Measurements from ENCODE around the gene NUTM1. TPM values are rescaled to one million over a fixed set of nuclear protein-coding genes. Genes with fewer than 3 reads are reported as not detected.

NUTM1 gene
- total and polyA plus RNA-seq, 2 of the 13 experiments (the other 11 are each of a cell fraction or from before 2014, with no cell fraction given): not detected

DNA sequence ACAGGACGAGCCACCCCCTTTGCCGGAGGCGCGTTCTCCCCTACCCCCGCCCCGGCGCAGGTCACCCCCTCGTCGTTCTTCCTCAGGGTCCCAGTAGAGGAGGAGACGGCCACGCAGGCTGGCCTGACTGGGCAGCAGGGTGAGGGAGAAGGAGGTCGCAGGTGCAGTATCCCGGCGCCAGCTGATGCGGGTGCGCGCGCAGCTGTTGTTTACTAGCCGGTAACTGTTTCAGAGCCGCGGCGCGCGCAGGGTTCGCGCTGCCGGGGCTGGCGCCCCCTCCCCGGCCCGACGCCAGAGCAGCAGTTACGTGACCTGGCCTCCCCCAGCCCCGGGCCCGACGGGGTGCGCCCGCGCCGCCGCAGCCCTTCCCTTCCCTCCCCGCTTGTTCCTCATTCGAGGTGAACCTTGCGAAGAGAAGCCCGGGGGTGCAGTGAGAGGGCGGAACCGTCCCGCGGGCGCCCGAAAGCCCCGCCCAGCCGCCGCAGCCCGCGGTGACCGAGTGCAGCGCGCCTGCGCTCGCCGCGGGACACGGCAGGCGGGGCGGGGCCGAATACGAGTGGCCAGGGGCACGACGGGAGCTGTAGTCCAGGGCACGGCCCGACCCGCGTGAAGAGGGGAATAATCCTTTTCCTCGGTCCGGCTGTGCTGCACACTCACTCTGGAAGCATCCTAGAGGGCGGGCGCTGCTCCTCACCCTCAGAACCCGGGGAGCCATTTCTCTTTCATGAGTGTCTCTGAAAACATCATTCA lies 5.4 kb upstream of the NUTM1 start, which contains the start of gene SLC12A6 (continued):
- TF ChIP-seq, protein P1, sequence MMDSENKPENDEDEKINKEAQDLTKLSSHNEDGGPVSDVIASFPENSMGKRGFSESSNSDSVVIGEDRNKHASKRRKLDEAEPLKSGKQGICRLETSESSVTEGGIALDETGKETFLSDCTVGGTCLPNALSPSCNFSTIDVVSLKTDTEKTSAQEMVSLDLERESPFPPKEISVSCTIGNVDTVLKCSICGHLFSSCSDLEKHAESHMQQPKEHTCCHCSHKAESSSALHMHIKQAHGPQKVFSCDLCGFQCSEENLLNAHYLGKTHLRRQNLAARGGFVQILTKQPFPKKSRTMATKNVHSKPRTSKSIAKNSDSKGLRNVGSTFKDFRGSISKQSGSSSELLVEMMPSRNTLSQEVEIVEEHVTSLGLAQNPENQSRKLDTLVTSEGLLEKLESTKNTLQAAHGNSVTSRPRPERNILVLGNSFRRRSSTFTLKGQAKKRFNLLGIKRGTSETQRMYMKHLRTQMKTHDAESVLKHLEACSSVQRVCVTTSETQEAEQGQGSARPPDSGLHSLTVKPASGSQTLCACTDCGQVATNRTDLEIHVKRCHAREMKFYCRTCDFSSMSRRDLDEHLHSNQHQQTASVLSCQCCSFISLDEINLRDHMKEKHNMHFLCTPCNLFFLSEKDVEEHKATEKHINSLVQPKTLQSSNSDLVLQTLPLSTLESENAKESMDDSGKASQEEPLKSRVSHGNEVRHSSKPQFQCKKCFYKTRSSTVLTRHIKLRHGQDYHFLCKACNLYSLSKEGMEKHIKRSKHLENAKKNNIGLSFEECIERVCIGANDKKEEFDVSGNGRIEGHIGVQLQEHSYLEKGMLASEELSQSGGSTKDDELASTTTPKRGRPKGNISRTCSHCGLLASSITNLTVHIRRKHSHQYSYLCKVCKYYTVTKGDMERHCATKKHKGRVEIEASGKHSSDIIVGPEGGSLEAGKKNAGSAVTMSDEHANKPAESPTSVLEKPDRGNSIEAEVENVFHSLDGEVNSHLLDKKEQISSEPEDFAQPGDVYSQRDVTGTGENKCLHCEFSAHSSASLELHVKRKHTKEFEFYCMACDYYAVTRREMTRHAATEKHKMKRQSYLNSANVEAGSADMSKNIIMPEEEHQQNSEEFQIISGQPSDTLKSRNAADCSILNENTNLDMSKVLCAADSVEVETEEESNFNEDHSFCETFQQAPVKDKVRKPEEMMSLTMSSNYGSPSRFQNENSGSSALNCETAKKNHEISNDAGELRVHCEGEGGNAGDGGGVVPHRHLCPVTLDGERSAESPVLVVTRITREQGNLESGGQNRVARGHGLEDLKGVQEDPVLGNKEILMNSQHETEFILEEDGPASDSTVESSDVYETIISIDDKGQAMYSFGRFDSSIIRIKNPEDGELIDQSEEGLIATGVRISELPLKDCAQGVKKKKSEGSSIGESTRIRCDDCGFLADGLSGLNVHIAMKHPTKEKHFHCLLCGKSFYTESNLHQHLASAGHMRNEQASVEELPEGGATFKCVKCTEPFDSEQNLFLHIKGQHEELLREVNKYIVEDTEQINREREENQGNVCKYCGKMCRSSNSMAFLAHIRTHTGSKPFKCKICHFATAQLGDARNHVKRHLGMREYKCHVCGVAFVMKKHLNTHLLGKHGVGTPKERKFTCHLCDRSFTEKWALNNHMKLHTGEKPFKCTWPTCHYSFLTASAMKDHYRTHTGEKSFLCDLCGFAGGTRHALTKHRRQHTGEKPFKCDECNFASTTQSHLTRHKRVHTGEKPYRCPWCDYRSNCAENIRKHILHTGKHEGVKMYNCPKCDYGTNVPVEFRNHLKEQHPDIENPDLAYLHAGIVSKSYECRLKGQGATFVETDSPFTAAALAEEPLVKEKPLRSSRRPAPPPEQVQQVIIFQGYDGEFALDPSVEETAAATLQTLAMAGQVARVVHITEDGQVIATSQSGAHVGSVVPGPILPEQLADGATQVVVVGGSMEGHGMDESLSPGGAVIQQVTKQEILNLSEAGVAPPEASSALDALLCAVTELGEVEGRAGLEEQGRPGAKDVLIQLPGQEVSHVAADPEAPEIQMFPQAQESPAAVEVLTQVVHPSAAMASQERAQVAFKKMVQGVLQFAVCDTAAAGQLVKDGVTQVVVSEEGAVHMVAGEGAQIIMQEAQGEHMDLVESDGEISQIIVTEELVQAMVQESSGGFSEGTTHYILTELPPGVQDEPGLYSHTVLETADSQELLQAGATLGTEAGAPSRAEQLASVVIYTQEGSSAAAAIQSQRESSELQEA (CRISPR knock-in tag; IDR thresholded peaks at IDR 0.05; ENCODE audit: not compliant biosample characterization): no peak
- TF ChIP-seq TOPORS (CRISPR knock-in tag; IDR thresholded peaks at IDR 0.05): 0 out of 2 replicates have a peak, but pooled peaks have one; percentile 47
- 0 out of 2 replicates have a peak, but pooled peaks have one; percentile 55 for TF ChIP-seq ZSCAN31 (CRISPR knock-in tag; IDR thresholded peaks at IDR 0.05; ENCODE audit: low read depth)
- peak; percentile 65 for TF ChIP-seq TBX2 (CRISPR knock-in tag; IDR thresholded peaks at IDR 0.05; ENCODE audit: borderline replicate concordance)
- TF ChIP-seq MEIS2 (CRISPR knock-in tag; IDR thresholded peaks at IDR 0.05): peak; percentile 56; the same call in 1 of the 2 replicates
- TF ChIP-seq, protein P2, sequence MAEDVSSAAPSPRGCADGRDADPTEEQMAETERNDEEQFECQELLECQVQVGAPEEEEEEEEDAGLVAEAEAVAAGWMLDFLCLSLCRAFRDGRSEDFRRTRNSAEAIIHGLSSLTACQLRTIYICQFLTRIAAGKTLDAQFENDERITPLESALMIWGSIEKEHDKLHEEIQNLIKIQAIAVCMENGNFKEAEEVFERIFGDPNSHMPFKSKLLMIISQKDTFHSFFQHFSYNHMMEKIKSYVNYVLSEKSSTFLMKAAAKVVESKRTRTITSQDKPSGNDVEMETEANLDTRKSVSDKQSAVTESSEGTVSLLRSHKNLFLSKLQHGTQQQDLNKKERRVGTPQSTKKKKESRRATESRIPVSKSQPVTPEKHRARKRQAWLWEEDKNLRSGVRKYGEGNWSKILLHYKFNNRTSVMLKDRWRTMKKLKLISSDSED (CRISPR knock-in tag; IDR thresholded peaks at IDR 0.05): no peak
- TF ChIP-seq ZNF737 (CRISPR knock-in tag; IDR thresholded peaks at IDR 0.05; ENCODE audit: borderline replicate concordance): no peak
- TF ChIP-seq ARNT2 (CRISPR knock-in tag; IDR thresholded peaks at IDR 0.05; ENCODE audit: low read depth): peak; percentile 47; the same call in 1 of the 2 replicates
- no peak; the same call in none of the 2 replicates for TF ChIP-seq ZNF563 (CRISPR knock-in tag; IDR thresholded peaks at IDR 0.05)
- TF ChIP-seq ELF1 (CRISPR knock-in tag; IDR thresholded peaks at IDR 0.05): no peak
- TF ChIP-seq MAZ (IDR thresholded peaks at IDR 0.05; ENCODE audit: borderline replicate concordance, low read depth, low read length): peak; percentile 12; the same call in 1 of the 2 replicates
- peak; percentile 90 for TF ChIP-seq MAZ (CRISPR knock-in tag; IDR thresholded peaks at IDR 0.05; ENCODE audit: low read depth)
- TF ChIP-seq FOXK2 (IDR thresholded peaks at IDR 0.05): peak; percentile 64
- 0 out of 2 replicates have a peak, but pooled peaks have one; percentile 74 for TF ChIP-seq ZNF772 (CRISPR knock-in tag; IDR thresholded peaks at IDR 0.05)
- peak; percentile 61 for TF ChIP-seq NR2C2 (CRISPR knock-in tag; IDR thresholded peaks at IDR 0.05; ENCODE audit: borderline replicate concordance)
- TF ChIP-seq, protein P3, sequence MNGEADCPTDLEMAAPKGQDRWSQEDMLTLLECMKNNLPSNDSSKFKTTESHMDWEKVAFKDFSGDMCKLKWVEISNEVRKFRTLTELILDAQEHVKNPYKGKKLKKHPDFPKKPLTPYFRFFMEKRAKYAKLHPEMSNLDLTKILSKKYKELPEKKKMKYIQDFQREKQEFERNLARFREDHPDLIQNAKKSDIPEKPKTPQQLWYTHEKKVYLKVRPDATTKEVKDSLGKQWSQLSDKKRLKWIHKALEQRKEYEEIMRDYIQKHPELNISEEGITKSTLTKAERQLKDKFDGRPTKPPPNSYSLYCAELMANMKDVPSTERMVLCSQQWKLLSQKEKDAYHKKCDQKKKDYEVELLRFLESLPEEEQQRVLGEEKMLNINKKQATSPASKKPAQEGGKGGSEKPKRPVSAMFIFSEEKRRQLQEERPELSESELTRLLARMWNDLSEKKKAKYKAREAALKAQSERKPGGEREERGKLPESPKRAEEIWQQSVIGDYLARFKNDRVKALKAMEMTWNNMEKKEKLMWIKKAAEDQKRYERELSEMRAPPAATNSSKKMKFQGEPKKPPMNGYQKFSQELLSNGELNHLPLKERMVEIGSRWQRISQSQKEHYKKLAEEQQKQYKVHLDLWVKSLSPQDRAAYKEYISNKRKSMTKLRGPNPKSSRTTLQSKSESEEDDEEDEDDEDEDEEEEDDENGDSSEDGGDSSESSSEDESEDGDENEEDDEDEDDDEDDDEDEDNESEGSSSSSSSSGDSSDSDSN (CRISPR knock-in tag; IDR thresholded peaks at IDR 0.05): peak; percentile 40; the same call in 1 of the 2 replicates
- TF ChIP-seq GABPA (IDR thresholded peaks at IDR 0.05; ENCODE audit: low read depth, low read length): peak; percentile 18; the same call in 1 of the 2 replicates
- no peak for TF ChIP-seq GABPA (CRISPR knock-in tag; IDR thresholded peaks at IDR 0.05; ENCODE audit: low read depth)
